Measurements from ENCODE around the gene AS3MT.
"Not testable (repeated sequence)": the region's sequence is repeated elsewhere in the genome, so short reads cannot be mapped to it uniquely, and the experiment has no call there.

The AS3MT gene, protein sequence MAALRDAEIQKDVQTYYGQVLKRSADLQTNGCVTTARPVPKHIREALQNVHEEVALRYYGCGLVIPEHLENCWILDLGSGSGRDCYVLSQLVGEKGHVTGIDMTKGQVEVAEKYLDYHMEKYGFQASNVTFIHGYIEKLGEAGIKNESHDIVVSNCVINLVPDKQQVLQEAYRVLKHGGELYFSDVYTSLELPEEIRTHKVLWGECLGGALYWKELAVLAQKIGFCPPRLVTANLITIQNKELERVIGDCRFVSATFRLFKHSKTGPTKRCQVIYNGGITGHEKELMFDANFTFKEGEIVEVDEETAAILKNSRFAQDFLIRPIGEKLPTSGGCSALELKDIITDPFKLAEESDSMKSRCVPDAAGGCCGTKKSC

DNA sequence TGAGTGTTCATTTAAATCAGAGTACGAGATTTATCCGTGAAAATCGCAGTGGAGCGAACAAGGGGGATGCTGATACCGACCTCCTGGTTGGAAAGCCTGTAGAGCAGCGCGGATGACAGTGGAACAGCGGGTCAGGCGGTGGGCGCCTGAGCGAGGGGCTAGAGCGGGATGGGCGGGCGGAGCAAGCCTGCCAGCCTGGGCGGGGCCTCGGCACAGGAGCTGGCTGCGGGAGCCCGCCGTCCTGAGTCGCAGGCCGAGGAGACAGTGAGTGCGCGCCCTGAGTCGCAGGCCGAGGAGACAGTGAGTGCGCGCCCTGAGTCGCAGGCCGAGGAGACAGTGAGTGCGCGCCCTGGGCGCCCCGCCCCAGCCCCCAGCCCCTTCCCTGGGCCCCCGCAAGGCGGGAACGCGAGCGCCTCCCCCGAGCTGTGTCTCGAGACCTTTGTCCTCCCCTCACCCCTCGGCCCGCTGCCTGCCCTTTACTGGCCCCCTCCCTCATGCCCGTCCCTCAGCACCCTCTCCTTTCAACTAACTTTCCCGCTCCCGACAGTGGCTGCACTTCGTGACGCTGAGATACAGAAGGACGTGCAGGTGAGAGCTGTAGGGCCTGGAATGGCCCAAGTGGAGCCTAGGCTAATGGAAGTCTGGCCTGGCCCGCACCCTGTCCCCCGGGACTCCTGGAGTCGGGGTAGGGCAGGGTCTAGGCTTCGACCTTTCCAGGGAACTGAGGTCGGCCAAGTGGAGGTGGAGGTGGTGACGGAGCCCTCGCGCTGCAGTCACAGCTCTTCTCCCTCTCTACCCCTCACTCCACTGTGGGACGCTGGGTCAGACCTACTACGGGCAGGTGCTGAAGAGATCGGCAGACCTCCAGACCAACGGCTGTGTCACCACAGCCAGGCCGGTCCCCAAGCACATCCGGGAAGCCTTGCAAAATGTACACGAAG, at the start of gene AS3MT:
TSS of gene AS3MT (plus strand) at position 213 of the 941 bp plus-strand sequence. CDS start at position 336, 123 bp downstream.
- DNase-seq = peak in 22 of 51 donors; percentile 4 to 38 (median 20)

DNA sequence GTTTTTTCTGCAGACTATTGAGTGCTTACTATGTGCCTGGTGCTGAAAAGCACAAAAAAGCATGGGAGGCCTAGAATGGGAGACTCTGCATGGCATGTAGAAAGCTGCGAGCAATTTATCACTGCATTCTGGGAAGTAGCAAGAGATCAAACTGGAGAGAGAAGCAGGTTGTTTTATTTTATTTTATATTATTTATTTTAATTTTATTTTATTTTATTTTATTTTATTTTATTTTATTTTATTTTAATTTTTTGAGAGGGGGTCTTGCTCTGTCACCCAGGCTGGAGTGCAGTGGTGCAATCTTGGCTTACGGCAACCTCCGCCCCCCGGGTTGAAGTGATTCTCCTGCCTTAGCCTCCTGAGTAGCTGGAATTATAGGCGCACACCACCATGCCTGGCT, 49.3 kb upstream of the AS3MT start:
- not testable (repeated sequence) for DNase-seq

DNA sequence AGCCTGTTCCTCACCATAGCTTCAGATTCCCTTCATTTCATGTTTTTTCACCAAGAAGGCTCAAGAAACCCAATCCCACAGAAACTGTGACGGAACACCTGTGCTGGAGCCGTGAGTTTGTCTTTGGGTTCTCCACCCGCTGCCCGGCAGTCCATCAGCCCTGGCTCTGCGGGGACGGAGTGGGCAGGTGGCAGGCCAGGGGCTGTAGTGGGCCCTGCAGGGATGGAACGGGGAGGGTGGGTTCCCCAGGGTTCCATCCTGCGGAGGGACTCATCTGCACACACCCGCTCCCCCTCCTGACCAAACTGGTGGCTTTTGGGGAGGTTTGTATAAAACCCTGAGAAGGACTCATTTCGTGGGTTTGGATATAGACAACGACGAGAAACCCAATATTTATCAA, 47.0 kb upstream of the AS3MT start:
- no peak for DNase-seq

DNA sequence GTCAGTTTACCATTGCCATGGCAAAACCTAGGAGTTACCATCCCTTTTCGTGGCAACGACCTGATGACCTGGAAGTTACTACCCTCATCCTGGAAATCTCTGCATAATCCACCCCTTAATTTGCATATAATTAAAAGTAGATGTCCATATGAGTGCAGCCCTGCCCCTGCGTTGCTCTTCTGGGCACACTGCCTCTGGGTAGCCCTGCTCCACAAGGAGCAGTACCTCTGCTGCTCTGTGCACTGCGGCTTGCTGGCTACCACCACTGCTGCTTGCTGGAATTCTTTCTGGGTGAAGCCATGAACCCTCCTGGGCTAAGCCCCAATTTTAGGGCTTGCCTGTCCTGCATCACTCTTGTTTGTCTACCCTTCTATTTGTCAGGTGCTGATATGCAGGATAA, 44.6 kb upstream of the AS3MT start:
- no peak for DNase-seq

DNA sequence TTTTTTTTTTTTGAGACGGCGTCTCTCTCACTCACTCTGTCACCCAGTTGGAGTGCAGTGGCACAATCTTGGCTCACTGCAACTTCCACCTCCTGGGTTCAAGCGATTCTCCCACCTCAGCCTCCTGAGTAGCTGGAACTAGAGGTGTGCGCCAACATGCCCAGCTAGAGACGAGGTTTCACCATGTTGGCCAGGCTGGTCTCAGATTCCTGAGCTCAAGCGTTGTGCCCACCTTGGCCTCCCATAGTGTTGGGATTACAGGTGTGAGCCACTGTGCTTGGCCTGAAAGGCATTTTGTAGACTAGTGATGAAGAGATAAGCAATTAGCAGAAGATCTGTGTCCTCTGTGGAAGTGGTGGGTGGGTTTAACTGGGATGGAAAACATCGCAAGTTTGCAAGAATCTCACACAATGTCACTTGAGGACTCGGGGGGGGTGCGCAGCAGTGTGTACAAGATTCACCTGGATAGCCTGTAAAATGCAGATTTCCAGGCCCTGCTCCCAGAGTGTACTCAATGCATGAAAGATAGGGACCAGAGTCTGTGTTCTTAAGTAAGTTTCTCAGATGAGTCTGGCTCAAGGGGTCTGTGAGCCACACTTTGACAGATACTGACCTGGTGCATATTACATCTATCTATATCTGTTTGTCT, 43.0 kb upstream of the AS3MT start:
- no peak for DNase-seq

DNA sequence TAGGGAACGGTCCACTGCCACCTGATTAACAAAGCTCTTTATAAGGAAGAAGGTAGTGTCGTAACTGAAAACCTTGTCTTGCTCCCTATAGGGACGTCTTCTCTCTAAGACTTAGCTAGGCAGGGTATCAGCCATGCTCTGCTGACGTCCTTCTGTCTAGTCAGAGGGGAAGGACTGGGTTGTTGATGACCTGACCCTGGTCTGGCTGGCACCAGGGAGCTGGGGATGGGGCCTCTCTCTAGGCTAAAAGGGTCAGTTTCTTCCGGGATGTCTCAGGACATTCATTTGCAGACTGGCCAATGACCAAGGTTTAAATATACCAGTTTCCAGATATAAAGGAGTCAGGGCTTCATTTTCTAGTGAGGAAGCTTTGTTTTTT, 41.7 kb upstream of the AS3MT start:
- DNase-seq = no peak

DNA sequence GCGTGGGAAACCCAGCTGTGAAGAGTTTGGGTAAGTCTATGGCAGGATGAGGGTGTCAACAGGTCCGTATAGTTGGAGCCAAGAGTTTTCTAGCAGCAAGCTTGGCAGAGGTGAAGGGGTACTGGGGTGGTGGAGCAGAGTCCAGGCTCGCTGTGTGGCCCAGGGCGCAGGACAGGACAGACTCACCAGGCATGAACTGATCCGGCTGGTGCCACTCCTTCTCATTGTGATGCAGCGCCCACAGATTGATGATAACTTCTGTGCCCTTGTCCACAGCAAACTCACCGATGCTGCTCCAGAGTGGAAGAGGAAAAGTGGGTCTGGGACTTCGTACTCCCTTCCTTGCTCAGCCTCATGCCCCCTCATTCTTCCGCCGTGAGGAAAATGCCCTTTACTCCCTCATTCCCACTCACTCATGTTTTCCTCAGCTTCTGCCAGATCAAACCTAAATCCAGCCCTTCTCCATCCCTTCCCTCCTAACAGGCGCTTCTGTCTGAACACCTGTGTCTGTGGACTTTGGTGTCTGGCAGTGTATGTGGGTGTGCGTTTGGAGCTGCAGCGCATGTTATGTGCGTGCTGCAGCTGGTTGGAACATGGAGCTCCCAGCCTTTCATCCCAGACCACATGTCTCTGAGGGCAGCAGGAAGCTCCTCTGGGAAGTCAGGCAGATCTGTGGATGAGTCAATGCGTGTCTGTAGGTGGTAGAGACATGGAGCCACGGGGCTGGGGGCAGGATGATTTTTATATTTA, 37.8 kb upstream of the AS3MT start:
- peak in 2 of 51 donors; percentile 17 for DNase-seq

DNA sequence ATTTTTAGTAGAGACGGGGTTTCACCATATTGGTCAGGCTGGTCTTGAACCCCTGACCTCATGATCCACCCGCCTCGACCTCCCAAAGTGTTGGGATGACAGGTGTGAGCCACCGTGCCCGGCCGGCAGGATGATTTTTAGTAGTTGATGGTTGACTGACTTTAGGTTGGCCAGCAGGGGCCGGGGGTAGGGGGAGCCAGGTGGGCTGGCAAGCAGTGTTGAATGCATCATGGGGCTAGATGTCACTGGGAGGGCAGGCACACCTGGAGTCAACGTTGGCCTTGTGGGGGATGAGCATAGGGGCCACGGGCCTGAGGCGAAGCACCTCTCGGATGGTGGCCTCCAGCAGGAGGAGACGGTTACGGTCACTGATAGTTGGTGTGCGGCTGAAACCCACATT, 37.0 kb upstream of the AS3MT start:
- DNase-seq = no peak

DNA sequence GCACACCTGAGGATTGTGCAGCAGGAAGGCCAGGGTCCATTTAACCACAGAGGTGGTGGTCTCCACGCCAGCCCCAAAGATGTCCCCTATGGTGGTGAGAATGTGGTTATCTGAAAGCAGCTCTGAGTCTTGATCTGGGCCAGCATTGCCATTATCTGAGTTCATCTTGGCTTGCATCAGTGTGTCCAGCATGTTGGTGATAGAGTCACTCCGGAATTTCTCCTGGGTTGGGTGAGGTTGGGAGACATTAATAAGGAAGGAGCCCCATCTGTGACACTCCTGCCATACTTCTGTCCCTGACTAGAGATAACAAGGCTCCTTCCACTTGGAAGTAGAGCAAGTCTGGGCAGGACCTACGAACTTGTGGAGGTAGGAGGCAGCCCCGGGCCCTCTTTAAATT, 36.3 kb upstream of the AS3MT start:
- no peak for DNase-seq

DNA sequence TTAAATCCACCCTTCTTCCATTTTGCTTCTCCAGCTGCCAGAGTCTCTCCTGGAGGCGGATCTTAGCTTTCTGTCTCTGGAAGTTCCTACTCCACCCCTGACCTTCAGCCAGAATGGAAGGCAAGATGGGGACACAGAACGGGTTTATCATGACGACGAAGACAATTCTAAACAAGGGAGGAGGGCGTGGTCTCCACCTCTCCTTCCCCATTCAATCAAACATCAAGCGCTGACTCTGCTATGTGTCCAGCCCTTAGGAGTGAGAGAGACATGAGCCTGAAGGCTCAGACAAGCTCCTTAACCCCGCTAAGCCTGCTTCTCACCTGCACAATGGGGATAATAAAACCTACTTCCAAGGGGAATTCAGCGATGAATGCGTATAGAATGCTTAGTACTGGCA, 35.1 kb upstream of the AS3MT start:
- DNase-seq = no peak

DNA sequence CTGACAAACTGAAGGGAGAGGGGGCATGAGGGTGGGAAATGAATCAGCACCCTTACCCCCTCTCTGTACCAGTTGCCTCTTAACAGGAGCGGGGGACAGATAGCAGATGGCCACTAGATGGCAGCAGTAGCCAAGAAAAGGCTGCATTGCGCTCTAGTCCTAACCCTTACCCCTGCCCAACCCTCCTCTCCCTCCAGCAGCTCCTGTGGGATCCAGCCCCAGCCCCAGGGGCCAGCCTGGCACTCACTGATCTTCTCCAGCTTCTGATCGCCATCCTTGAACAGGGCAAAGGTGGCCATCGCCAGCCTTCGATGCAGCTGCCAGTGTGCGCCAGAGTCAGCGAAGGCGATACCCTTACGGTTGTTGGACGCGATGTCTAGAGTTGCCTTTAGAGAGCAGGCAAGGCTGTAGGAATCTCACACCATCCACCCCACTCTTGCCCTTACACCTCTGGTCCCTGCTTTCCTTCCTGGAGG, 34.2 kb upstream of the AS3MT start:
- peak in 45 of 51 donors; percentile 9 to 73 (median 35) for DNase-seq

DNA sequence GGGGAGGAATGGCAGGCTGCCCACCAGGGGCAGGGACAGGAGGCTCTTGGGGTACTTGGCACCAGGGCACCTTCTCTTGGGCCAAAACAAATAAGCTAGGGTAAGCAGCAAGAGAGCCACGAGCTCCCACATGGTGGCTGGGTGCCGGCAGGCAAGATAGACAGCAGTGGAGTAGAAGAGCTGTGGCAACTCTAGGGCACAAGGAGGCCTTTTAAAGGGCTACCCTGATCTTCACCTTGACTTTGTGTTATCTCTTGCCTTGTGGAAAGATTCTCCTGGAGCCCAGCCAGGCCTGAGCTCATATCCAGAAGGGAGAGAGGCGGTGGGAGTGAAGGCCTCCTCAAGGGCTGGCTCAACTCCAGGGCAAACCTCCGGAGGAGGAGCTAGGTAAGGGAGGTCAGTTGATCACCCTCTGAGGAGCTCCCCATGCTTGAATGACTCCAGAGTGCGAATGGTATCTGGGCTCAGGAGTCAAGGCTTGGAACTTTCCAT, 32.0 kb upstream of the AS3MT start, which contains the start of gene CYP17A1:
TSS of gene CYP17A1 (minus strand) at position 184 of the 492 bp plus-strand sequence. CDS start at position 132, 52 bp downstream.
- DNase-seq = no peak

DNA sequence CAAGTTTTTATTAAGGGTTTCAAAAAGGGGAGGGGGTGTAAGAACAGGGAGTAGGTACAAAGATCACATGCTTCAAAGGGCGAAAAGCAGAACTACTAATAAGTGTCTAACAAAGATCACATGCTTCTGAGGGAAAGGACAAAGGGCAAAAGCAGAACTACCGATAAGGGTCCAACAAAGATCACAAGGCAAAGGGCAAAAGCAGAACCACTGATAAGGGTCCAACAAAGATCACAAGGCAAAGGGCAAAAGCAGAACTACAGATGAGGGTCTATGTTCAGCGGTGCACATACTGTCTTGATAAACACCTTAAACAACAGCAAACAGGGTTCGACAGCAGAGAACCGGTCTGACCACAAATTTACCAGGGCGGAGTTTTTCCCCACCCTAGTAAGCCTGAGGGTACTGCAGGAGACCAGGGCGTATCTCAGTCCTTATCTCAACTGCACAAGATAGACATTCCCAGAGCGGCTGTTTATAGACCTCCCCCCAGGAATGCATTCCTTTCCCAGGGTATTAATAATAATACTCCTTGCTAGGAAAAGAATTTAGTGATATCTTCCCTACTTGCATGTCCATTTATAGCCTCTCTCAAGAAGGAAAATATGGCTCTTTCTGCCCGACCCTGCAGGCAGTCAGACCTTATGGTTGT, 30.9 kb upstream of the AS3MT start:
- DNase-seq = not testable (repeated sequence)

DNA sequence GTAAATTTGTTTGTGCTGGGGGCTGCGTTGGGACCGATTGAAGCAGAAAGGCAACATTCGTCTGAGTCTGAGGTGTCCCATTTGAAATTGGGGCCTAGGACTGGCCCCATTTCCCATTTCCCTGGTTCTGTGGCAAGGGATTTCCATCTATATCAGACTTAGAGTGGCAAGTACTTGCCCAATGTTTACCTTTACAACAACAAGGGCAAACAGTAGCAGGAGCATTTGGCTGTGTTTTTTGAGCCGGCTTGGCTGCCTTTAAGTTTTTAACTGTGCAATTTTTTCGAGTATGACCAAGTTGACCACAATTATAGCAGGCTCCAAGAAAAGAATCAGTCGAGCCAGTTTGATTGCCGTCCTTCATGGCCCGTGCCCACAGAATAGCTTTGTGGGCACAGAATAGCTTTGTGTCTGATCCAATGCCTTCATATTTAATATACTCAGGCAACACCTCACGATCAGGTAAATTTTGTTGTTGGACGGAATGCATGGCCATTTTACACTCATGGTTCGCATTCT, 27.4 kb upstream of the AS3MT start:
- DNase-seq = no peak

DNA sequence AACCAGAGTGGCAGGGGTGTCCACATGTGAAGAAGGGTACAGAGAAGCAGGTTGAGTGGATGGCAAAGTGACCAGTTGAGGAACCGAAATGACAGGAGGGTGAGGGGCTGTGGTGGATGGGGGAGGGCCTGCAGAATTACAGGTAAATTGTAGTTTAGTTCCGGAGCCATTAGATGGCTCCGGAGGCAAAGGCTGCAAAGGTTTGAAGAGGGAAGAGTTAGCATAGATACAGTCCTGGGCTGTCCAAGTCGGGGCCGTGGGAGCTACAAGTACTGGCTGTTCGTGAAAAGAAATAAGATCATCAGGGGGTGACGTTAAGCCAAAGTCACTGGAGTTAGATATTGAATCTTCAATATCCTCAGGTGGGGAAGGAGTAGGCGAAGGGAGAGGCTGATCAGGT, 26.1 kb upstream of the AS3MT start:
- not testable (repeated sequence) for DNase-seq

DNA sequence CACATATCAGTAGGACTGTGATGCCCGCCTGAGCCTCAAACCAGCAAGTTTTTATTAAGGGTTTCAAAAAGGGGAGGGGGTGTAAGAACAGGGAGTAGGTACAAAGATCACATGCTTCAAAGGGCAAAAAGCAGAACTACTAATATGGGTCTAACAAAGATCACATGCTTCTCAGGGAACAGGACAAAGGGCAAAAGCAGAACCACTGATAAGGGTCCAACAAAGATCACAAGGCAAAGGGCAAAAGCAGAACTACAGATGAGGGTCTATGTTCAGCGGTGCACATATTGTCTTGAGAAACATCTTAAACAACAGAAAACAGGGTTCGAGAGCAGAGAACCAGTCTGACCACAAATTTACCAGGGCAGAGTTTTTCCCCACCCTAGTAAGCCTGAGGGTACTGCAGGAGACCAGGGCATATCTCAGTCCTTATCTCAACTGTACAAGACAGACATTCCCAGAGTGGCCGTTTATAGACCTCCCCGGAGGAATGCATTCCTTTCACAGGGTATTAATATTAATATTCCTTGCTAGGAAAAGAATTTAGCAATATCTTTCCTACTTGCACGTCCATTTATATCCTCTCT, 25.0 kb upstream of the AS3MT start:
- not testable (repeated sequence) for DNase-seq

DNA sequence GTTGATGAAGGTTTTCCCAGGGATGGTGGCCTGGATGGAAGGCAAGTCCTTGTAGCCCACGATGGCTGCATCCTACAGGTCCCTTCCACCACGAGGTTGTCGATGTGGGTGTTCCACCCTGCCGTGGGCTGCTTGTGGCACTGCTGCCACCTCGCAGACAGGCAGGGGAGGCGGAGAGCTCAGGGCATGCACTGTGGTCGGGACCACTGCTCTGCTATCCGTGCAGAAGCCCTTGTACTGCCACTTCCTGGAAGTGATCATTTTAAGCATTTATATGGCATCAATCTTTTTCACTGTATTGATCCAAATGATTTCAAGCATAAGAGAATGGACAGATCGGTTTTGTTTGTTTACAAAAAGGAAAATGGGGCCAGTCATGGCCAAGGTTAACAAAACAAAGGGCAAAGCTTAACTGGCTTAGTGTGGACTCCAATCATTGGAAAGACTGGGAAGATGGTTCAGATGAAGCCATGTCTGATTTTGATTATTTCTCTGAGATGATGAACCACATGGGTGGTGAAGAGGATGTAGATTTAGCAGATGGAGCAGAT, 23.8 kb upstream of the AS3MT start:
- no peak for DNase-seq

DNA sequence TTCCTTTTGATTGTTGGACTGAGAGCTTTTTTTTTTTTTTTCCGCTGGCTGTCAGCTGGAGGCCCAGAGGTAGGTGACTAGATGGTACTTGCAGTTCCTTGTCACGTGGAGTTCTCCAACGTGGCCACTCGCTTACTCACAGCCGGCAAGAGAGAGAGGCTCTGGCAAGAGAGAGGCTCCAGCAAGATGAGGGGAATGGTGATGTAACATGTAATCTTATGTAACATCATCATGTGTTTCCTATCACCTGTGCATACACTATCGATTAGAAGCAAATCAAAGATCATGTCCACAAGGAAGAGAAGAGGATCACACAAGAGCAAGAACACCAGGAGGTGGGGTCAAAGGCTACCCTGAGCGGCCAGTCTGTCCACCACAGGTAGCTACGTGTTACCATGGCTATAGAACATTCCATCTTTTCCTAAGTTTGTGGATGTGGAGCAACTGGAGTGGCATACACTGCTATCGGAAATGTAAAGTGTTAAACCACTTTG, 19.2 kb upstream of the AS3MT start:
- DNase-seq = no peak

DNA sequence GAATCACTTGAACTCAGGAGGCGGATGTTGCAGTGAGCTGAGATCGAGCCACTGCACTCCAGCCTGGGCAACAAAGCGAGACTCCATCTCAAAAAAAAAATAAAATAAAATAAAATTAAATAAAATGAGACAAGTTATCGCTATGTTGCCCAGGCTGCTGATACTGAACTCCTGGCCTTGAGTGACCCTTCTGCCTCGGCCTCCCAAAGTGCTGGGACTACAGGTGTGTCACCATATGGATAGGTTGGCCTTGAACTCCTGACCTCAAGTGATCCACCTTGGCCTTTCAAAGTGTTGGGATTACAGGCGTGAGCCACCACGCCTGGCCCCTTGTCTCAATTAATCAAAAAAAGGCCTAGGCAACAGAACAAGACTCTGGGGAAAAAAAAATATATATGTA, 16.0 kb upstream of the AS3MT start:
- not testable (repeated sequence) for DNase-seq
